HCT116 (cell line): ENCODE results near the gene SLC35E4. TPM values are rescaled to one million over a fixed set of nuclear protein-coding genes. Genes with fewer than 3 reads are reported as not detected.

Source experiments
- ATAC-seq: fragments of 200-7000 bp; cut with Tn5 transposase; 2 replicates; pipeline ENCODE4 v1.9.1; 2020; ENCODE audit warnings: mild to moderate bottlenecking, moderate library complexity
- BruUV-seq: library from RNA; stranded (reverse); fragments of 400-500 nt; replicated peaks from 2 replicates; lab custom pipeline; 2021; lab: Mats Ljungman, UMichigan
- CTCF ChIA-PET: fragments of 300-600 bp; sonication (Branson Sonifier 250); formaldehyde crosslinking; loops from one replicate; lab custom pipeline; 2021; ENCODE audit warnings: antibody characterized with exemption; lab: Charles Lee
- POLR2A ChIA-PET: fragments of 300-600, 350-600 bp; sonication (Branson Sonifier 250); formaldehyde crosslinking; loops from one replicate; lab custom pipeline; 2021; ENCODE audit warnings: antibody characterized with exemption; lab: Charles Lee
- RAD21 ChIA-PET, 2 experiments: fragments of 300-600 bp; sonication (Branson Sonifier 250); formaldehyde crosslinking; loops; one replicate each; lab custom pipeline; 2023; ENCODE audit warnings: low total read pairs in 2 of 2; ENCODE audit not compliant: uncharacterized antibody in 2 of 2, unreplicated experiment in 2 of 2, low non-redundant PET in 1 of 2; lab: Charles Lee
- DNase-seq: peaks from one replicate; pipeline ENCODE4 v3.0.0-alpha.2; 2010; ENCODE audit warnings: low read depth, low spot score
- H2AFZ ChIP-seq: fragments of 200-600 bp; shearing (Covaris generic), sonication (generic); 2 replicates; pipeline ENCODE4 v1.6.1; 2017; ENCODE audit warnings: low read depth, mixed run types, mixed read lengths, antibody characterized with exemption, low read length; ENCODE audit not compliant: poor library complexity, severe bottlenecking
- H3K27ac ChIP-seq: 2 replicates; pipeline ENCODE4 v1.5.1; 2012; ENCODE audit warnings: low read depth, low read length
- H3K27me3 ChIP-seq: fragments of 200-600 bp; sonication (generic); 2 replicates; pipeline ENCODE4 v1.6.1; 2016; ENCODE audit warnings: mixed run types, low read length, mixed read lengths; ENCODE audit not compliant: insufficient read depth
- H3K36me3 ChIP-seq, 2 experiments: fragments of 200-500 bp in 1 of 2; fragments of 200-600 bp in 1 of 2; sonication (Bioruptor generic) in 1 of 2; sonication (generic) in 1 of 2; 2 replicates each; pipeline versions ENCODE4 v1.5.1 to v1.6.1; 2014 to 2016; ENCODE audit warnings: low read length in 2 of 2, inconsistent platforms in 1 of 2, mixed read lengths in 1 of 2, mixed run types in 1 of 2; ENCODE audit not compliant: insufficient read depth in 2 of 2, control insufficient read depth in 1 of 2
- H3K4me1 ChIP-seq, 2 experiments: fragments of 200-600 bp in 1 of 2; sonication (generic) in 1 of 2; 2 replicates each; pipeline versions ENCODE4 v1.5.1 to v1.6.1; 2012 to 2017; ENCODE audit warnings: low read length in 2 of 2, inconsistent platforms in 1 of 2, mild to moderate bottlenecking in 1 of 2, mixed read lengths in 1 of 2, mixed run types in 1 of 2, moderate library complexity in 1 of 2; ENCODE audit not compliant: insufficient read depth in 2 of 2, control insufficient read depth in 1 of 2
- H3K4me2 ChIP-seq: fragments of 200-600 bp; sonication (generic); 2 replicates; pipeline ENCODE4 v1.6.1; 2017; ENCODE audit warnings: mixed run types, low read length, mixed read lengths
- H3K4me3 ChIP-seq, 2 experiments: fragments of 200-600 bp in 1 of 2; sonication (generic) in 1 of 2; replicated peaks in 1 of 2; 2 replicates each; pipeline ENCODE4 v1.5.1; 2011 to 2016; ENCODE audit warnings: low read length in 2 of 2, control low read depth in 1 of 2, low read depth in 1 of 2, mild to moderate bottlenecking in 1 of 2, mixed read lengths in 1 of 2, mixed run types in 1 of 2
- H3K79me2 ChIP-seq: fragments of 200-600 bp; sonication (generic); 2 replicates; pipeline ENCODE4 v1.6.1; 2017; ENCODE audit warnings: mild to moderate bottlenecking, mixed run types, low read length, moderate library complexity, mixed read lengths; ENCODE audit not compliant: insufficient read depth
- H3K9ac ChIP-seq: fragments of 200-600 bp; sonication (generic); 2 replicates; pipeline ENCODE4 v1.6.1; 2016; ENCODE audit warnings: low read length, mixed read lengths
- H3K9me2 ChIP-seq: fragments of 200-600 bp; sonication (generic), shearing (Covaris generic); 2 replicates; pipeline ENCODE4 v1.6.1; 2017; ENCODE audit warnings: mixed run types, mild to moderate bottlenecking, moderate library complexity; ENCODE audit not compliant: insufficient read depth
- H3K9me3 ChIP-seq, 2 experiments: fragments of 200-500 bp in 1 of 2; fragments of 200-600 bp in 1 of 2; sonication (Bioruptor generic) in 1 of 2; sonication (generic) in 1 of 2; 2 replicates each; pipeline ENCODE4 v1.6.1; 2014 to 2017; ENCODE audit warnings: low read length in 2 of 2, mixed read lengths in 2 of 2, inconsistent platforms in 1 of 2, low read depth in 1 of 2, mild to moderate bottlenecking in 1 of 2, mixed run types in 1 of 2, moderate library complexity in 1 of 2; ENCODE audit not compliant: control insufficient read depth in 1 of 2, insufficient read depth in 1 of 2
- H4K20me1 ChIP-seq: fragments of 200-600 bp; sonication (generic), shearing (Covaris generic); 2 replicates; pipeline ENCODE4 v1.6.1; 2017; ENCODE audit warnings: mixed run types, mild to moderate bottlenecking, moderate library complexity; ENCODE audit not compliant: insufficient read depth
- ATF3 ChIP-seq: IDR thresholded peaks from 2 replicates; pipeline ENCODE4 v1.6.1; 2012
- CEBPB ChIP-seq: IDR thresholded peaks from 2 replicates; pipeline ENCODE4 v1.6.1; 2012; ENCODE audit warnings: low read depth
- ELF1 ChIP-seq: IDR thresholded peaks from 2 replicates; pipeline ENCODE4 v1.6.1; 2012; ENCODE audit warnings: low read depth, borderline replicate concordance
- EZH2 ChIP-seq: fragments of 200-600 bp; sonication (generic); IDR thresholded peaks from 2 replicates; pipeline ENCODE4 v1.6.1; 2017; ENCODE audit warnings: antibody characterized with exemption, mixed run types
- EZH2phosphoT487 ChIP-seq: fragments of 200-600 bp; IDR thresholded peaks from 2 replicates; pipeline ENCODE4 v1.6.1; 2018; ENCODE audit warnings: antibody characterized with exemption, borderline replicate concordance
- JUND ChIP-seq: IDR thresholded peaks from 2 replicates; pipeline ENCODE4 v1.6.1; 2012
- MAX ChIP-seq: IDR thresholded peaks from 2 replicates; pipeline ENCODE4 v1.6.1; 2012
- POLR2AphosphoS5 ChIP-seq: IDR thresholded peaks from 2 replicates; pipeline ENCODE4 v1.6.1; 2011; ENCODE audit warnings: mild to moderate bottlenecking, low read depth, low read length, moderate library complexity
- RAD21 ChIP-seq: IDR thresholded peaks from 2 replicates; pipeline ENCODE4 v1.6.1; 2012; ENCODE audit warnings: low read depth, mild to moderate bottlenecking
- REST ChIP-seq: IDR thresholded peaks from 2 replicates; pipeline ENCODE4 v1.6.1; 2012; ENCODE audit warnings: low read depth
- SIN3A ChIP-seq: IDR thresholded peaks from 2 replicates; pipeline ENCODE4 v1.6.1; 2012; ENCODE audit warnings: low read depth
- TCF7L2 ChIP-seq: IDR thresholded peaks from 2 replicates; pipeline ENCODE4 v1.7.0; 2011; ENCODE audit warnings: borderline replicate concordance, inconsistent platforms; ENCODE audit not compliant: insufficient read depth, insufficient read length; ENCODE audit errors: extremely low read depth
- YY1 ChIP-seq: IDR thresholded peaks from 2 replicates; pipeline ENCODE4 v1.6.1; 2011; ENCODE audit warnings: low read length, low read depth, moderate library complexity, mild to moderate bottlenecking; ENCODE audit not compliant: insufficient replicate concordance; ENCODE audit errors: extremely low read depth
- ZBTB33 ChIP-seq: IDR thresholded peaks from 2 replicates; pipeline ENCODE4 v1.6.1; 2011; ENCODE audit warnings: mild to moderate bottlenecking, low read length, moderate library complexity; ENCODE audit not compliant: insufficient replicate concordance; ENCODE audit errors: extremely low read depth
- ZNF274 ChIP-seq: fragments of 200-500 bp; sonication (Bioruptor generic); IDR thresholded peaks from 2 replicates; pipeline ENCODE4 v1.6.1; 2014; ENCODE audit warnings: mild to moderate bottlenecking, low read depth, low read length, inconsistent platforms
- intact Hi-C: fragments of 100-400 bp; cut with micrococcal nuclease; formaldehyde crosslinking; loops from 2 replicates; pipeline ENCODE4 v1.10.0; 2022
- total RNA-seq: library from RNA; stranded (reverse); gene quantifications from one replicate; pipeline ENCODE4 v1.2.1, GENCODE V29; 2021; ENCODE audit not compliant: unreplicated experiment

Gene SLC35E4
- total RNA-seq, 1 experiment from 2014 or later, result 6.2 TPM

- ATAC-seq (no peak), DNase-seq (no peak)
- Histone ChIP-seq H3K36me3 (no peaks in the 10 kb centered on the region), H2AFZ (no peak overlapping the region), H3K9me2 (no peaks in the 10 kb centered on the region), H3K4me2 (no peak overlapping the region), H3K4me1 (no peaks in the 10 kb centered on the region; a peak in 1 of 4 replicates), H3K27ac (no peak overlapping the region), H3K4me3 (no peak overlapping the region), H4K20me1 (no peaks in the 10 kb centered on the region), H3K27me3 (no peaks in the 10 kb centered on the region), H3K9me3 (no peaks in the 10 kb centered on the region)
- BruUV-seq, result no TSS peak
- ChIA-PET CTCF (no interaction called here), POLR2A (no interaction called here), RAD21 (no interaction called here)
- intact Hi-C loops, result no loop called here
- TF ChIP-seq CEBPB, result no peak
- TF ChIP-seq RAD21, result no peak
- no peak for TF ChIP-seq JUND
- TF ChIP-seq, all 23 proteins: peak for 0
- Histone ChIP-seq H3K79me2 (no peaks in the 10 kb centered on the region), H3K9ac (no peak overlapping the region)
Measured at GRCh38 chr22:30681831-30682230, 46.2 kb downstream of the SLC35E4 start.

GRCh38 chr22:30685178-30685577, 49.6 kb downstream of the SLC35E4 start:
- Histone ChIP-seq H3K27ac (no peak overlapping the region), H4K20me1 (no peaks in the 10 kb centered on the region), H3K9ac (no peak overlapping the region), H3K79me2 (no peaks in the 10 kb centered on the region), H3K4me3 (no peak overlapping the region), H3K4me2 (no peak overlapping the region), H3K9me2 (no peaks in the 10 kb centered on the region), H3K9me3 (no peaks in the 10 kb centered on the region), H3K4me1 (peaks cover 7 to 14% of the 10 kb centered on the region in 2 experiments), H3K36me3 (no peaks in the 10 kb centered on the region), H3K27me3 (no peaks in the 10 kb centered on the region), H2AFZ (no peak overlapping the region)
- ChIA-PET CTCF (no interaction called here), POLR2A (no interaction called here), RAD21 (no interaction called here)
- DNase-seq (no peak), ATAC-seq (no peak)
- intact Hi-C loops, result no loop called here
- no TSS peak for BruUV-seq
- TF ChIP-seq TCF7L2, result no peak
- no peak for TF ChIP-seq CEBPB
- TF ChIP-seq REST, result no peak
- no peak for TF ChIP-seq POLR2AphosphoS5
- no peak for TF ChIP-seq EZH2phosphoT487
- no peak for TF ChIP-seq RAD21
- TF ChIP-seq ELF1, result no peak
- no peak for TF ChIP-seq MAX
- no peak for TF ChIP-seq SIN3A
- no peak for TF ChIP-seq YY1
- no peak for TF ChIP-seq ATF3
- TF ChIP-seq EZH2, result no peak
- no peak for TF ChIP-seq JUND
- no peak for TF ChIP-seq ZNF274
- TF ChIP-seq ZBTB33, result no peak
